ENCODE data around the gene CUL4A.

Gene CUL4A

DNA sequence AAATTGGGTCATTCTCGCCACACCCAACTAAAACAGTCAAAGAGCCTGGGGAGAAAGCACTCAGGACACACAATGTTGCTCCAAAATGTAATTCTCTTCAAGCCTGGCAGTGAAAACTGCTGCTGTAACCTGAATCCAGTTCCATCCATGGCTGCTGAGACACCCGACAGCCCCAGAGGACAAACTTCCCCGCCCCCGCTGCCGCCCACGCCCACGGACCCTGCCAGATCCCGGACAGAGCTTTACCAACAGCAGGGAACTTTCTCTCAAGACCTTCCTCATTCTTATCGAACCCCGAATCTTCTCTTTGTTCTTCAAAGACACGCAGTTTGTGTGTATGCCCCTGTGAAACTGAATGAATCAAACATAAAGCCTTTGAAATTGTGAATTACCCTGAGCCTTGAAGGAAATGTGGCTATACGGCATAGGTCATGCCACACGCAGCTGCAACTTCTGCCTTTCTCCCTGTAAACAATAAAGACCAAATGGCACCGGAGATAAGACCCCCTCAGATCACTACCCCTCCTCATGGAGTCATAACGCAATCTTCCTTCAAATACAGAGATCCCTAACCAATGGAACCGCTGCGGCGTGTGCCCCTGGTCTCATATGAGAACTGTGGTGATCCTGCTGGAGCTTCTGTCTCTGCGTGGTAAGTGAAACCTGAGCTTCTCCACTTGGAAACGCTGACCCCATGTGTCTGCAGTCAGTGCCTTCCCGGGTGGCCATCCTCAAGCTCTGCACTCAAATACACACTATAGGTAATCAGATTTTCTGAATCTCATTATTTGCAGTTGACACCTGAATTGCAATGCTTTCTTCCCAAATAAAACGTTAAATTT is 82.8 kb downstream of the CUL4A start:
- DNase-seq (ENCODE audit: extremely low spot score), result peak; percentile 15
- POLR2A ChIA-PET, result interaction anchor here (0.9 to 1.7 kb wide), 4 partner anchors 13 to 119 kb away, joined by 3 to 6 read pairs (median 4); no protein-coding TSS in a partner anchor
- TF ChIP-seq ARNT (IDR thresholded peaks at IDR 0.05), result no peak
- CTCF ChIA-PET, result interaction anchor here (0.6 kb wide), 1 partner anchor 166 kb away, joined by 3 read pairs; no protein-coding TSS in a partner anchor

DNA sequence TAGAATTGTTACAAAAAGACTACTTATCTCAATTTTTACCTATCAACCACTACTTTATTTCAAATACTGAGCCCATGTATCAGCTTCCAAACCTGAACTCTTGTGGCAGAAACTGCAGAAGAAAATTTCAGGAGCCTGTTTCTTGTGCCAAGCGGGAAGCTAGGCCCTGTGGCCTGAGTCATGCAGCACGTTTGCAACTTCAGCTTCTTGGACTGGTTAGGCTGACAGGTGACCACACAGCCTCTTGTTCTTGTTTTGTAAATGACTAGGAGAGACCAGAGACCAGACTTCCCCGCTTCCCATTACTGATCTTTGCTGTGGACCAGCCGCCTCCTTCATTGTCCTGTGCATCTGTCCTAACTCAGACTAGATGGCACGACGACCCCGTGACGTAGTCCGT is 84.3 kb downstream of the CUL4A start:
- CTCF ChIA-PET, result no interaction called here
- DNase-seq (ENCODE audit: extremely low spot score), result no peak
- POLR2A ChIA-PET, result no interaction called here
- TF ChIP-seq, protein P1, sequence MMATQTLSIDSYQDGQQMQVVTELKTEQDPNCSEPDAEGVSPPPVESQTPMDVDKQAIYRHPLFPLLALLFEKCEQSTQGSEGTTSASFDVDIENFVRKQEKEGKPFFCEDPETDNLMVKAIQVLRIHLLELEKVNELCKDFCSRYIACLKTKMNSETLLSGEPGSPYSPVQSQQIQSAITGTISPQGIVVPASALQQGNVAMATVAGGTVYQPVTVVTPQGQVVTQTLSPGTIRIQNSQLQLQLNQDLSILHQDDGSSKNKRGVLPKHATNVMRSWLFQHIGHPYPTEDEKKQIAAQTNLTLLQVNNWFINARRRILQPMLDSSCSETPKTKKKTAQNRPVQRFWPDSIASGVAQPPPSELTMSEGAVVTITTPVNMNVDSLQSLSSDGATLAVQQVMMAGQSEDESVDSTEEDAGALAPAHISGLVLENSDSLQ (IDR thresholded peaks at IDR 0.05), result no peak
- TF ChIP-seq LEF1 (IDR thresholded peaks at IDR 0.05; ENCODE audit: borderline replicate concordance) (no peak), SUZ12 (IDR thresholded peaks at IDR 0.05) (no peak), FOXA1 (IDR thresholded peaks at IDR 0.05) (no peak), TARDBP (IDR thresholded peaks at IDR 0.05) (no peak), L3MBTL2 (conservative IDR thresholded peaks at IDR 0.05) (no peak), BHLHE40 (IDR thresholded peaks at IDR 0.05; ENCODE audit: borderline replicate concordance) (no peak), SP1 (IDR thresholded peaks at IDR 0.05) (no peak), FOXK2 (IDR thresholded peaks at IDR 0.05) (no peak), HDGF (IDR thresholded peaks at IDR 0.05; ENCODE audit: borderline replicate concordance) (no peak), FOXM1 (IDR thresholded peaks at IDR 0.05; ENCODE audit: borderline replicate concordance) (no peak), ELF4 (IDR thresholded peaks at IDR 0.05) (no peak), CTBP1 (IDR thresholded peaks at IDR 0.05; ENCODE audit: borderline replicate concordance) (no peak), NFRKB (IDR thresholded peaks at IDR 0.05) (no peak), ZNF384 (IDR thresholded peaks at IDR 0.05) (no peak), ARNT (IDR thresholded peaks at IDR 0.05) (no peak)

DNA sequence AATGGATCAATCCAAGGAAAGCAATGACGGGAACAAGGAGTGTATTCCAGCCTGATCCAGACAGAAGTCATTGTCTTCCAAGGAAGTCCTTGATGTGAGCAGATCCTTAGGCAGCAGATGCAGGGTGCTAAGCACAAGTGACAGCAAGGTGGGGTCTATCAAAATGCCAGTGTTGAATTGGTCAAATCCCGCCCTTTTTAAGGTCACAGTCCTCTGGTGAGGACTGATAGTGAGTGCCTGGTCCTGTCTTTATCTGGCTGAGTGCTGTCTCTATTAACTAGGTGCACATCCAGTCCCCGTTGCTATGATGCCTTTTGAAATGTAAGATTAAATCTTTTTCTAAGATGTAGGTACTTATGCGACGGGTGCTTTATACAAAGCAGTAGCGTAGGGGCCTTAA is 86.4 kb downstream of the CUL4A start:
- ChIA-PET CTCF (no interaction called here), POLR2A (no interaction called here)
- TF ChIP-seq ELF4 (IDR thresholded peaks at IDR 0.05) (no peak), BHLHE40 (IDR thresholded peaks at IDR 0.05; ENCODE audit: borderline replicate concordance) (no peak), FOXA1 (IDR thresholded peaks at IDR 0.05) (no peak), CTBP1 (IDR thresholded peaks at IDR 0.05; ENCODE audit: borderline replicate concordance) (no peak), L3MBTL2 (conservative IDR thresholded peaks at IDR 0.05) (no peak), ZNF384 (IDR thresholded peaks at IDR 0.05) (no peak), FOXK2 (IDR thresholded peaks at IDR 0.05) (no peak), TARDBP (IDR thresholded peaks at IDR 0.05) (no peak), LEF1 (IDR thresholded peaks at IDR 0.05; ENCODE audit: borderline replicate concordance) (no peak), FOXM1 (IDR thresholded peaks at IDR 0.05; ENCODE audit: borderline replicate concordance) (no peak), NFRKB (IDR thresholded peaks at IDR 0.05) (no peak), ARNT (IDR thresholded peaks at IDR 0.05) (no peak)
- TF ChIP-seq, protein P1 (IDR thresholded peaks at IDR 0.05), result no peak
- DNase-seq (ENCODE audit: extremely low spot score), result no peak

DNA sequence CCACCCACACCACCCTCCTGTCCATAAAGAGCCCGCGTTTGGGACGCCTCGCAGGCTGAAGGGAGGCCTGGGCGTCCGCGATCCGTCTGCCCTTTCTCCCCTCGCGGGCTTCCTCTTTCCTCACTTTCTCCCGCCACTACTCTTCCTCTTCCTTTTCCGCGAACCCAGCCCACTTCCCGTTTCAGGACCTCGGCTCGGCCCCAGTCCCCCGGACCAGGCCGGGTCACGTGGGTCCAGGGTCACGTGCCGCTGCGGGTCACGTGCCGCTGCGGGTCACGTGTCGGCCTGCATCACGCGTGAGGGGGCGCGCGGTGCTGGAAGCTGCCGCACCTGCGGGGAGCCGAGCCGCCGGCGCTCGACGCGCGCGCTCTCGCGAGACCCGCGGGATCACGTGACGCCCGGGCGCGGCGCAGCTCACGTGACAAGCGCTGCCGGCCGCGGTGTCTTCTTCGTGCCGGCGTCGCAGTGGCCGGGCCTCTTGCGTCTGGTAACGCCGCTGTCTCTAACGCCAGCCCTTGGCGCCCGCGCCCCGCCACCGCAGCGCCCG is 87.5 kb downstream of the CUL4A start, which contains the start of gene LAMP1:
Gene LAMP1 (plus strand): TSS at position 417 of the 547 bp plus-strand sequence. CDS start 196 bp downstream, outside the sequence.
- CTCF ChIA-PET, result no interaction called here
- TF ChIP-seq FOXK2 (IDR thresholded peaks at IDR 0.05) (no peak), ELF4 (IDR thresholded peaks at IDR 0.05) (peak; percentile 65), ARNT (IDR thresholded peaks at IDR 0.05) (peak; percentile 76), NFRKB (IDR thresholded peaks at IDR 0.05) (peak; percentile 62), BHLHE40 (IDR thresholded peaks at IDR 0.05; ENCODE audit: borderline replicate concordance) (no peak), LEF1 (IDR thresholded peaks at IDR 0.05; ENCODE audit: borderline replicate concordance) (peak; percentile 57; the same call in 1 of the 2 replicates), TARDBP (IDR thresholded peaks at IDR 0.05) (peak; percentile 36; the same call in 1 of the 2 replicates), FOXA1 (IDR thresholded peaks at IDR 0.05) (no peak), HDGF (IDR thresholded peaks at IDR 0.05; ENCODE audit: borderline replicate concordance) (no peak), CTBP1 (IDR thresholded peaks at IDR 0.05; ENCODE audit: borderline replicate concordance) (peak; percentile 58), SUZ12 (IDR thresholded peaks at IDR 0.05) (no peak), L3MBTL2 (conservative IDR thresholded peaks at IDR 0.05) (peak; percentile 97), FOXM1 (IDR thresholded peaks at IDR 0.05; ENCODE audit: borderline replicate concordance) (peak; percentile 57; the same call in 1 of the 2 replicates), SP1 (IDR thresholded peaks at IDR 0.05) (no peak), ZNF384 (IDR thresholded peaks at IDR 0.05) (no peak)
- TF ChIP-seq, protein P1 (IDR thresholded peaks at IDR 0.05), result no peak
- DNase-seq (ENCODE audit: extremely low spot score), result peak; percentile 89
- POLR2A ChIA-PET, result interaction anchor here (0.5 to 0.6 kb wide), 2 partner anchors 14 to 20 kb away, joined by 3 read pairs; no protein-coding TSS in a partner anchor

DNA sequence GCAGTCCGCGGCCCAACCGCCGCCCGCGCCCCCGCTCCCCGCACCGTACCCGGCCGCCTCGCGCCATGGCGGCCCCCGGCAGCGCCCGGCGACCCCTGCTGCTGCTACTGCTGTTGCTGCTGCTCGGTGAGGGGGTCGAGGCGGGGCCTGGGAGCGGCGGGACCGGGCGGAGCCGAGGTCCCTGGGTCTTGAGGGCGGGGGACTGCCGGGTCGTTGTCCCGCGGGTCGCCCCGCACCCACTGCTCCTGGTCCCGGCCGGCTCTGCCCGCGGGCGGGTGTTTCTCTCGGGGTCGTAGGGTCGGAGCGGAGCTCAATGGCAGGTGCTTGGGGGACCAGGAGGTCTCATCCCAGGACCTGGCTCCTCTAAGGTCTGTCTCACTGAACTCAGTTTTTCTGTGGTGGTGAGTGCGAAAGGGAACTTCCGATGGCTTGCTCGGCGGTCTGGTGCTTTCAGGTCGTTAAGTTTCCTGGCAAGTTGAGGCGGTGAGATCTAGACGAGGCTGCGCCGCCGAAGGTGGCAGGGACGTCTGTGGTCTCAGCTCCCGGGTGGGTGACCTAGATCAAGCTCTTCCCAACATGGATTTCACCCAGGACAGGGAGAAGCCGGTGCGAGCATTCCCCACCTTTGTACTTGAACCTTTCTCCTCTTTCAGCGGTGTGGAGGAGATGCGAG is 88.1 kb downstream of the CUL4A start:
- TF ChIP-seq ARNT (IDR thresholded peaks at IDR 0.05), result no peak
- no peak for TF ChIP-seq HDGF (IDR thresholded peaks at IDR 0.05; ENCODE audit: borderline replicate concordance)
- no peak for TF ChIP-seq FOXM1 (IDR thresholded peaks at IDR 0.05; ENCODE audit: borderline replicate concordance)
- TF ChIP-seq ELF4 (IDR thresholded peaks at IDR 0.05), result no peak
- ChIA-PET POLR2A (interaction anchor here (0.5 to 0.6 kb wide), 2 partner anchors 14 to 20 kb away, joined by 3 read pairs; no protein-coding TSS in a partner anchor), CTCF (no interaction called here)
- peak; percentile 9 for DNase-seq (ENCODE audit: extremely low spot score)
